OCI-LY3 (cell line): ENCODE data around the gene CPXM2.

Source experiments
- H2AFZ ChIP-seq: fragments of 200-600, 300-600 bp; shearing (Covaris generic); 2 replicates; pipeline ENCODE4 v1.6.0; 2014; ENCODE audit warnings: antibody characterized with exemption, low read depth, low read length
- H3K27ac ChIP-seq: fragments of 200-600, 300-600 bp; sonication (generic); 2 replicates; pipeline ENCODE4 v1.5.1; 2014; ENCODE audit warnings: mild to moderate bottlenecking, low read length, moderate library complexity, mixed read lengths
- H3K27me3 ChIP-seq: fragments of 200-600, 300-600 bp; sonication (generic); 2 replicates; pipeline ENCODE4 v1.6.1; 2014; ENCODE audit warnings: low read depth, low read length, mixed read lengths
- H3K36me3 ChIP-seq: fragments of 200-600, 300-600 bp; sonication (generic); replicated peaks from 2 replicates; pipeline ENCODE3; 2014; ENCODE audit warnings: low read depth, low read length, mixed read lengths
- H3K4me1 ChIP-seq: fragments of 300-600, 200-600 bp; sonication (generic); 2 replicates; pipeline ENCODE4 v1.6.1; 2014; ENCODE audit warnings: low read length, mixed read lengths
- H3K4me2 ChIP-seq: fragments of 200-600, 300-600 bp; sonication (generic); 2 replicates; pipeline ENCODE4 v1.6.1; 2014; ENCODE audit warnings: low read length, mixed read lengths
- H3K4me3 ChIP-seq: fragments of 300-600, 200-600 bp; sonication (generic); 2 replicates; pipeline ENCODE4 v1.5.1; 2014; ENCODE audit warnings: antibody characterized with exemption, mild to moderate bottlenecking, low read length, moderate library complexity
- H3K79me2 ChIP-seq: fragments of 300-600, 200-600 bp; shearing (Covaris generic); 2 replicates; pipeline ENCODE4 v1.6.1; 2014; ENCODE audit warnings: mild to moderate bottlenecking, low read length, mixed read lengths
- H3K9ac ChIP-seq: fragments of 300-600, 200-600 bp; shearing (Covaris generic); 2 replicates; pipeline ENCODE4 v1.6.0; 2014; ENCODE audit warnings: mild to moderate bottlenecking, low read length, moderate library complexity
- H3K9me3 ChIP-seq: fragments of 200-600, 300-600 bp; shearing (Covaris generic); 2 replicates; pipeline ENCODE4 v1.6.1; 2014; ENCODE audit warnings: low read length, mixed read lengths; ENCODE audit not compliant: insufficient read depth
- H4K20me1 ChIP-seq: fragments of 200-600, 300-600 bp; sonication (generic); 2 replicates; pipeline ENCODE4 v1.6.1; 2016; ENCODE audit warnings: low read length, mixed read lengths; ENCODE audit not compliant: insufficient read depth
- CTCF ChIP-seq: fragments of 200-600, 300-600 bp; sonication (generic); IDR thresholded peaks from 2 replicates; pipeline ENCODE4 v1.5.1; 2014; ENCODE audit warnings: antibody characterized with exemption, low read length, low read depth
- EZH2phosphoT487 ChIP-seq: fragments of 200-600 bp; shearing (Covaris generic); IDR thresholded peaks from 2 replicates; pipeline ENCODE4 v1.6.1; 2018; ENCODE audit warnings: antibody characterized with exemption, mixed run types, low read depth

CPXM2 gene

DNA sequence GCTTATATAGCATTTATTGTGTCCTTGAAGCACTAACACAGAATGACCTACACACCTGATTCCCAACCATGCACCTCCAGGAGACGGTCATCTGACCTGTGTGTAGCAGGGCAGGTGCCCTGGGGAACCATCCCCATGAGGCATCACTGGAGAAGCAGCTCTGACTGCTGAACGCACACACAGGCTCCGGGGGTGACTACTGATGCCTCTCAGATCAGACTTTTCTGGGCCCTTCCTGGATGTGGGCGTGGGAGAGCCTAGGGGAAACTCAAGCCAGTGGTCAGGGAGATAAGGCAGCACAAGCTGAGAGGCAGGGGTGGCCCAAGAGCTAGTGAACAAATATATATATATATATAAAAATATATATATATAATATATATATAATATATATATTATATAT lies 37.6 kb downstream of the CPXM2 start:
- H3K9me3 ChIP-seq: no peaks in the 10 kb centered on the region
- H2AFZ ChIP-seq: no peak overlapping the region
- no peaks in the 10 kb centered on the region for H3K36me3 ChIP-seq
- TF ChIP-seq CTCF: no peak
- TF ChIP-seq EZH2phosphoT487: no peak
- H3K27ac ChIP-seq: no peak overlapping the region
- no peak overlapping the region for H3K4me2 ChIP-seq
- H3K4me1 ChIP-seq: no peaks in the 10 kb centered on the region
- H4K20me1 ChIP-seq: no peaks in the 10 kb centered on the region
- H3K27me3 ChIP-seq: no peaks in the 10 kb centered on the region; the same call in 1 of the 2 replicates
- H3K9ac ChIP-seq: no peak overlapping the region
- H3K4me3 ChIP-seq: no peak overlapping the region
- H3K79me2 ChIP-seq: no peaks in the 10 kb centered on the region

GRCh38 chr10:123852411-123852951 lies 39.1 kb downstream of the CPXM2 start:
- H3K36me3 ChIP-seq: no peaks in the 10 kb centered on the region
- H3K4me1 ChIP-seq: no peaks in the 10 kb centered on the region
- no peaks in the 10 kb centered on the region for H4K20me1 ChIP-seq
- TF ChIP-seq CTCF (no peak), EZH2phosphoT487 (no peak)
- no peaks in the 10 kb centered on the region; the same call in 1 of the 2 replicates for H3K27me3 ChIP-seq
- no peak overlapping the region for H3K27ac ChIP-seq
- no peak overlapping the region for H3K4me3 ChIP-seq
- no peak overlapping the region for H3K4me2 ChIP-seq
- no peak overlapping the region for H3K9ac ChIP-seq
- no peaks in the 10 kb centered on the region for H3K79me2 ChIP-seq
- H2AFZ ChIP-seq: no peak overlapping the region
- no peaks in the 10 kb centered on the region for H3K9me3 ChIP-seq

DNA sequence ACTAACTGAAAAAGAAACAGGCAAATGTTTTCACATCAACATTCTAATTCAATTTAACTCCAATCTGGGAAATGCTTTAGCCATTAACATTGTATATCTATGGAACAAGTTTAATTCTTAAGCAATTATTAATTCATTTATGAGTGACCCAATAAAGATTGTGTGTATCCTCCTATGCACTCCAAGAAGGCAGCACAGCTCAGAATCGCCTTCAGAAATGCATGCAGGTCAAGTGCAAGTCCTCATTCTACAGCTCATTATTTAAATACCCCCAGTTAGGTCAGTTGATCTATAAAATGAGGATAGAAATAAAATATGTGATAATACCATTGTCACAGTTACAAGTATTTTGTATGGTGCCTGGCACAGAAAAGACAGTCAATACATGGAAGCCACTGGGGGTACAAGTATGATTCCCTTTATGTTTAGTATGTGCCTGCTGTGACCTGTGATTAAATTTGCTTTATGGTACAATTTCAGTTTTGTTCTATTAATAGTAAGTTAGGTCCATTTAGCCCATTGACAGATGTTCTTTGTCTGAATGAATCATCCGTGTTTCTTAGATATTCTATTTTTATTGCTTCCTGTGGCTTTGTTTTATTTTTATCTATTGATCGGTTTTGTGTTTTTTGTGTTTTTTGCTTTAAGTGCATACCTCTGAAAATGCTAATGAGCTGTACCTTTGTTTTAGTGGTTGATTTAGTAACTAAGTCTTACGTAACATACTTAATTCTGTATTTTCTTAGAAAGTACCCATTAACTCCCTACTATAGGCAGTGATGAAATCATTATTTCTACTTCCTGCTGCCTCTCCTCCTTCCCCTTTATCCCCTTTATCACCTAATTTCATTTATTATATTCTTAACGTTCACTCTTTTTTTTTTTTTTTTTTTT lies 42.8 kb downstream of the CPXM2 start:
- no peak overlapping the region for H3K27ac ChIP-seq
- H3K27me3 ChIP-seq: no peaks in the 10 kb centered on the region; the same call in 1 of the 2 replicates
- no peaks in the 10 kb centered on the region for H3K36me3 ChIP-seq
- H3K4me2 ChIP-seq: no peak overlapping the region
- no peaks in the 10 kb centered on the region for H3K9me3 ChIP-seq
- TF ChIP-seq CTCF (no peak), EZH2phosphoT487 (no peak)
- H3K9ac ChIP-seq: no peak overlapping the region
- no peak overlapping the region for H2AFZ ChIP-seq
- H3K79me2 ChIP-seq: no peaks in the 10 kb centered on the region
- H3K4me3 ChIP-seq: no peak overlapping the region
- H3K4me1 ChIP-seq: no peaks in the 10 kb centered on the region
- H4K20me1 ChIP-seq: no peaks in the 10 kb centered on the region

- H4K20me1 ChIP-seq: no peaks in the 10 kb centered on the region
- H3K4me2 ChIP-seq: no peak overlapping the region
- no peak overlapping the region for H3K4me3 ChIP-seq
- no peaks in the 10 kb centered on the region; the same call in 1 of the 2 replicates for H3K27me3 ChIP-seq
- no peaks in the 10 kb centered on the region for H3K79me2 ChIP-seq
- no peak for TF ChIP-seq EZH2phosphoT487
- TF ChIP-seq CTCF: no peak
- no peak overlapping the region for H3K27ac ChIP-seq
- no peak overlapping the region for H2AFZ ChIP-seq
- no peak overlapping the region for H3K9ac ChIP-seq
- no peaks in the 10 kb centered on the region for H3K4me1 ChIP-seq
- no peaks in the 10 kb centered on the region for H3K36me3 ChIP-seq
- no peaks in the 10 kb centered on the region for H3K9me3 ChIP-seq
These were observed 43.7 kb downstream of the CPXM2 start for GRCh38 chr10:123847686-123848432.
